Panc1 (cell line): ENCODE results near the gene PDLIM3. TPM values are rescaled to one million over a fixed set of nuclear protein-coding genes. Genes with fewer than 3 reads are reported as not detected.
A peak's percentile ranks its signal among the peaks of the same experiment; 100 is the strongest.

Experiments
- ATAC-seq: fragments of 200-7000 bp; cut with Tn5 transposase; 2 replicates; pipeline ENCODE4 v1.9.1; 2020; ENCODE audit warnings: mild to moderate bottlenecking, moderate library complexity
- Bru-seq: library from RNA; stranded (reverse); fragments of 400-500 nt; gene quantifications from one replicate; lab custom pipeline; 2021; lab: Mats Ljungman, UMichigan
- BruChase-seq, 2 experiments: library from RNA; stranded (reverse); fragments of 400-500 nt; gene quantifications; one replicate each; lab custom pipeline; 2021; lab: Mats Ljungman, UMichigan
- BruUV-seq: library from RNA; stranded (reverse); fragments of 400-500 nt; replicated peaks from 2 replicates; lab custom pipeline; 2021; lab: Mats Ljungman, UMichigan
- CTCF ChIA-PET: fragments of 300-600 bp; sonication (Branson Sonifier 250); formaldehyde crosslinking; loops from one replicate; lab custom pipeline; 2022; ENCODE audit warnings: antibody characterized with exemption; lab: Charles Lee
- POLR2A ChIA-PET: fragments of 300-600 bp; sonication (Branson Sonifier 250); formaldehyde crosslinking; loops from one replicate; lab custom pipeline; 2022; ENCODE audit warnings: antibody characterized with exemption; lab: Charles Lee
- DNase-seq: peaks from one replicate; pipeline ENCODE4 v3.0.0-alpha.2; 2010; ENCODE audit warnings: low read depth, low spot score
- H3K27ac ChIP-seq: 2 replicates; pipeline ENCODE4 v1.5.1; 2011; ENCODE audit warnings: mild to moderate bottlenecking, low read length, inconsistent platforms
- H3K27me3 ChIP-seq: fragments of 200-500 bp; sonication (Bioruptor generic); 2 replicates; pipeline ENCODE4 v1.6.0; 2014; ENCODE audit warnings: low read length, inconsistent platforms; ENCODE audit not compliant: control insufficient read depth, insufficient read depth
- H3K36me3 ChIP-seq: fragments of 200-500 bp; sonication (Bioruptor generic); 2 replicates; pipeline ENCODE4 v1.5.1; 2014; ENCODE audit warnings: inconsistent platforms, mild to moderate bottlenecking, low read length, moderate library complexity; ENCODE audit not compliant: control insufficient read depth, insufficient read depth
- H3K4me1 ChIP-seq: 2 replicates; pipeline ENCODE4 v1.5.1; 2011; ENCODE audit warnings: inconsistent platforms, mild to moderate bottlenecking, low read length, moderate library complexity; ENCODE audit not compliant: control insufficient read depth, insufficient read depth
- H3K4me3 ChIP-seq, 2 experiments: 2 replicates each; pipeline ENCODE4 v1.5.1; 2011 to 2012; ENCODE audit warnings: low read depth in 2 of 2, low read length in 2 of 2, mild to moderate bottlenecking in 2 of 2, inconsistent platforms in 1 of 2, moderate library complexity in 1 of 2
- H3K9me3 ChIP-seq: fragments of 200-500 bp; sonication (Bioruptor generic); 2 replicates; pipeline ENCODE4 v1.5.1; 2014; ENCODE audit warnings: low read depth, mild to moderate bottlenecking, inconsistent platforms, low read length, moderate library complexity; ENCODE audit not compliant: control insufficient read depth, insufficient read depth
- CTCF ChIP-seq: fragments of 450-650 bp; IDR thresholded peaks from 2 replicates; pipeline ENCODE4 v1.5.1; 2017; ENCODE audit warnings: mild to moderate bottlenecking
- POLR2AphosphoS5 ChIP-seq: IDR thresholded peaks from 2 replicates; pipeline ENCODE4 v1.6.1; 2012; ENCODE audit warnings: mild to moderate bottlenecking, low read depth, low read length, moderate library complexity
- REST ChIP-seq, 2 experiments: IDR thresholded peaks; 2 replicates each; pipeline ENCODE4 v1.6.1; 2011 to 2012; ENCODE audit warnings: low read depth in 2 of 2, control low read depth in 1 of 2, low read length in 1 of 2, mild to moderate bottlenecking in 1 of 2, moderate library complexity in 1 of 2; ENCODE audit not compliant: insufficient read depth in 1 of 2
- SIN3A ChIP-seq: IDR thresholded peaks from 2 replicates; pipeline ENCODE4 v1.6.1; 2012; ENCODE audit warnings: low read depth, mild to moderate bottlenecking, low read length, moderate library complexity, borderline replicate concordance; ENCODE audit not compliant: insufficient read depth
- TCF7L2 ChIP-seq: IDR thresholded peaks from 2 replicates; pipeline ENCODE4 v1.6.1; 2011; ENCODE audit warnings: mild to moderate bottlenecking, low read depth, low read length, inconsistent platforms
- in situ Hi-C: cut with HindIII; loops from 2 replicates; pipeline ENCODE4 v1.10.0; 2016; ENCODE audit warnings: low sequenced_read_pairs, low pct_unique_long_range_greater_than_20kb
- intact Hi-C: fragments of 100-400 bp; cut with micrococcal nuclease; formaldehyde crosslinking; loops from one replicate; pipeline ENCODE4 v1.10.0; 2022; ENCODE audit not compliant: unreplicated experiment
- long read RNA-seq: library from polyadenylated mRNA; unstranded; transcript quantifications from one replicate; pipeline ENCODE4 v2.0.0, GENCODE V29; 2021; ENCODE audit not compliant: unreplicated experiment
- polyA plus RNA-seq: library from polyadenylated mRNA; unstranded; fragments of >200 nt; gene quantifications from one replicate; pipeline ENCODE4 v1.2.1, GENCODE V29; 2012; ENCODE audit warnings: missing spikeins; ENCODE audit not compliant: insufficient read length
- total RNA-seq: library from RNA; stranded (reverse); gene quantifications from one replicate; pipeline ENCODE4 v1.2.1, GENCODE V29; 2021; ENCODE audit not compliant: unreplicated experiment

PDLIM3 gene
- total RNA-seq (0.10 TPM), Bru-seq, nascent RNA (percentile 11 among the genes with signal in this experiment), BruChase-seq, experiment 1, labeled RNA remaining after a 2-hour chase (percentile 12 among the genes with signal in this experiment), BruChase-seq, experiment 2, labeled RNA remaining after a 6-hour chase (percentile 13 among the genes with signal in this experiment)
- polyA plus RNA-seq: not detected
- long read RNA-seq: 0 reads

- no peak for TF ChIP-seq CTCF
- TF ChIP-seq REST (IDR thresholded peaks at IDR 0.05; ENCODE audit: insufficient read depth in 1 of 2, low read depth in 2 of 2, low read length in 1 of 2): no peak
- TF ChIP-seq POLR2AphosphoS5: no peak
- no peak for TF ChIP-seq TCF7L2
- TF ChIP-seq SIN3A: no peak
- DNase-seq: no peak
- POLR2A ChIA-PET: no interaction called here
Observed at GRCh38 chr4:185534866-185535611, at the start of gene PDLIM3. TSS of gene PDLIM3 (minus strand) at chr4:185535507. CDS start at chr4:185535434, 73 bp downstream.

GRCh38 chr4:185583813-185584212 lies 48.5 kb upstream of the PDLIM3 start:
- no peaks in the 10 kb centered on the region for H3K9me3 ChIP-seq
- no peaks in the 10 kb centered on the region for H3K4me1 ChIP-seq
- BruUV-seq: no TSS peak
- H3K27me3 ChIP-seq: no peaks in the 10 kb centered on the region
- no peak for DNase-seq
- intact Hi-C loops (no loop called here), in situ Hi-C loops (no loop called here)
- ChIA-PET CTCF (no interaction called here), POLR2A (no interaction called here)
- H3K36me3 ChIP-seq: no peaks in the 10 kb centered on the region
- TF ChIP-seq SIN3A: no peak
- TF ChIP-seq CTCF: no peak
- TF ChIP-seq TCF7L2: no peak
- no peak for TF ChIP-seq REST (IDR thresholded peaks at IDR 0.05; ENCODE audit: insufficient read depth in 1 of 2, low read depth in 2 of 2, low read length in 1 of 2)
- TF ChIP-seq POLR2AphosphoS5: no peak
- H3K27ac ChIP-seq: no peak overlapping the region
- no peak for ATAC-seq
- no peak overlapping the region for H3K4me3 ChIP-seq

More at GRCh38 chr4:185534866-185535611, at the start of gene PDLIM3:
- ATAC-seq: peak; percentile 79
- intact Hi-C loops: no loop called here
- no TSS peak for BruUV-seq
- H3K4me1 ChIP-seq: peaks cover 2% of the 10 kb centered on the region; the same call in 1 of the 2 replicates
- H3K36me3 ChIP-seq: no peaks in the 10 kb centered on the region; the same call in 1 of the 2 replicates
- no peaks in the 10 kb centered on the region for H3K9me3 ChIP-seq
- CTCF ChIA-PET: no interaction called here
- no peak within 1 kb of the TSS for H3K27ac ChIP-seq
- peaks cover 25% of the 10 kb centered on the region for H3K27me3 ChIP-seq
- H3K4me3 ChIP-seq: peak within 1 kb of the TSS; percentile 32 to 44
- in situ Hi-C loops: no loop called here
